Measurements from ENCODE around the gene KCTD5.
"Not testable (repeated sequence)": the region's sequence is repeated elsewhere in the genome, so short reads cannot be mapped to it uniquely, and the experiment has no call there.

- not testable (repeated sequence) for TF ChIP-seq CTCF (IDR thresholded peaks at IDR 0.05); MAX (CRISPR knock-in tag; IDR thresholded peaks at IDR 0.05); ATF2 (CRISPR knock-in tag; IDR thresholded peaks at IDR 0.05; ENCODE audit: borderline replicate concordance, low read depth); PRDM15 (CRISPR knock-in tag; IDR thresholded peaks at IDR 0.05); CREB1 (CRISPR knock-in tag; IDR thresholded peaks at IDR 0.05); CREM (CRISPR knock-in tag; IDR thresholded peaks at IDR 0.05); OVOL2 (CRISPR knock-in tag; IDR thresholded peaks at IDR 0.05; ENCODE audit: borderline replicate concordance); NFE2L1 (CRISPR knock-in tag; IDR thresholded peaks at IDR 0.05); E2F1 (CRISPR knock-in tag; IDR thresholded peaks at IDR 0.05)
These were observed 27.4 kb upstream of the KCTD5 start for GRCh38 chr16:2654949-2655348.
